ENCODE results near the gene DISP3.

The DISP3 gene

DNA sequence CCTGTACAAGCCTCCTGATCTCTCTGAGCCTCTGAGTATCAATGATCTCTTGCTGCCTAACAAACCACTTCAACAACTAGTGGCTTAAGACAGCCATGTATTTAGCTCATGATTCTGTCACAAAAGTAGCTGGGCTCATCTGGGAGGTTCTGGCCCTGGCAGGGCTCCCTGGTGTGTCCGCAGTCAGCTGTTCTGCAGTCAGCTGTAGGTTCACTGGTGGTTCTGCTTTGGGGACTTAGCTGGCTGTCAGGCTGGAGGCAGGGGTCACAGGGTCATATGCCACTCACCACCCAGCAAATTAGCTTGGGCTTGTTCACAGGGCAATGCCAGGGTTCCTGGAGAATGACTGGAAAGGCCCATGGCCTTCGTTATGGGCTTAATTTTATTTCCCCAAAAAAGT lies 64.8 kb downstream of the DISP3 start:
- DNase-seq (ENCODE audit: low read depth), result no peak

DNA sequence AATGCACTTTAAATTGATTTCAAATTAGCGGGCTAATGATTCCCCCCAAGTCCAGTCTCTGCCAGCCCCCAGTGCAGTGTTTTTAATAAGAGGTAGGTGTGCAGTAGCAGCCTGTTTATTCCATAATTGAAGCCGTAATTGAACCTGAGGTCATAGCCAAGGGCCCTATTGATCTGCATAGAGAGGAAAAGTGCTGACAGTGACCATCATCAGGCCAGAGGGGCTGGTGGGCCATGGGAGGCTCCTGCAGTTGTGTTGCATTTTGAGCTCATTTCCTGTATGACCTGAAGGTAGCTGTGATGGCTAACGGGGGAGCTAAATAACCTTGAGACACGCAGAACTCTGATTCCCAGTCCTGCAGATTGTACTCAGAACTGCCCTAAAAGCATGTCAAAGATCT lies 67.5 kb downstream of the DISP3 start:
- no peak for DNase-seq (ENCODE audit: low read depth)

DNA sequence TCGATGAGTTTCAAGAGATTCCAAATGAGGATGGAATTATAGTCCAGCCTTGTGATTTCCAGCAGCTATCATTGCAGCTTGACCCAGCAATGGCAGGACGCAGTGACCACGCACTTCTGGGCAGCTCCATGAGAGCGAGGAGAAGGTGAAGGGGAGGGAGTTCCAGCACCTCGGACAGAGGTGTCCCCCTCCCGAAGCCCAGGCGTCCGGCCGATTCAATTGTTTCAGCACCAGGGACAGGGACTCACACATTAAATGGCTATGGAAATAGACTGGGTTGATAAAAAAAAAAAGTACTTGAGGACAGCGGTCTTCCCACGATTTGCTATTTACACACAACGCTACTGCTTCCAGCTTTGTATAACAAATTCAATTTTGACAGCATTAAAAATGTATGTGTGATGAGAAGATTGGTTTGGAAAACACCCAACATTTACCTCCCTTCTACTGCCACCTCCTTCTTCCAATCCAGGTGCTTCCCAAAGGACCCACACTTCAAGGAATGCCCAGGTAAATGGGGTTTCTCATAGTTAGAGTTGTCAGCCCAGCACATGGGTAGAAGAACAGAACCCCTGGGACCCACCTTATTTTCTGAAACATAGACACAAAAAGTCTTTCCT lies 71.8 kb downstream of the DISP3 start:
- DNase-seq (ENCODE audit: low read depth), result no peak

DNA sequence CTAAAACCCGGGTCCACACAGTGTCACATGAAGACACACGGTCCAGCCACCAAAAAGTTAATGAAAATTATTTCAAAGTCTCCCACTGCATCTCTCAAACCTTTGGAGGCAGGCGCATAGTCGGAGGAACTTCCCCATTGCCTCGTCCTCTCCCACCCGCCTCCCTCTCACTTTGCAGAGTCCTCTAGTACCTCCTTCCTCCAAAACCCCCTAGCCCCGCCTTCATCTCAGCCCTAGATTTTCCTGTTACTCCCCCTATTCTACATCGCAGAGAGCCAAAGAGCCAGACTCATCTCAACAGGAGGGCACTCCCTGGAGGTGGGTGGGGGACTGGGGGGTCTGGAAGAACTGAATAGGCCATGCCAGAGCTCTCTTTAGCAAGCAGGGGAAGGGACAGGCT lies 79.3 kb downstream of the DISP3 start:
- DNase-seq (ENCODE audit: low read depth), result no peak

DNA sequence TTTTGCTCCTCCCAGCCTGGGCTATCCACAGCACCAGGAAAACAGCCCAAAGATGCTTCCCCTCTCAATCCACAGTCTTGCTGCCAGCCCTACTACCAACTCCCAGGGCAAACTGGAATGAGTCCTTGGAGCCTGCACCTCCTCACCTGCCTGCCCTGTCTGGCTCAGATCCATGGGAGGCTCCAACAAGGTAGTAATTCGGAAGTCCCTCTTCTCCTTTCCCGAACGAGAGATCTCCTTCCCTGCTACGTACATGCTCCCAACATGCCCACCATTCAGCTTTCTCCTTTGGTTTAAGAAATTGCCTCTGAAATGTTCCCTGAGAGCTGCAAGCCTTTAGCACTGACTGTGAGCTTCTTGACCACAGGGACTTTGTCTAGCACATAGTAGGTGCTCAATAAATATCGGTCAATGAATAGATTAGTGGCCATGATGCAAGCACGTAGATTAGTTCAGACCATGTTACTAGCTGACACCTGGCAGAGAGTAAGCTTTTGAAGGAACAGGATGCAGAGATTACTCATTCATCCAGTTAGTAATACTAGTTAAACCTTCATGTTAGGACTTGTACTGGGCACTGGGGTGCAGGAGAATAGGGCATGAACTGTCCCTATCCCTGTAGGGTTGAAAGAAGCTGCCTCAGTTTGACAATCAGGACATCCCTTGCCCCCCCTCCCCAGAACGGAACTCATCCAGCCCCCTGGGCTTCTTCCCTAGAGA lies 80.1 kb downstream of the DISP3 start:
- no peak for DNase-seq (ENCODE audit: low read depth)

DNA sequence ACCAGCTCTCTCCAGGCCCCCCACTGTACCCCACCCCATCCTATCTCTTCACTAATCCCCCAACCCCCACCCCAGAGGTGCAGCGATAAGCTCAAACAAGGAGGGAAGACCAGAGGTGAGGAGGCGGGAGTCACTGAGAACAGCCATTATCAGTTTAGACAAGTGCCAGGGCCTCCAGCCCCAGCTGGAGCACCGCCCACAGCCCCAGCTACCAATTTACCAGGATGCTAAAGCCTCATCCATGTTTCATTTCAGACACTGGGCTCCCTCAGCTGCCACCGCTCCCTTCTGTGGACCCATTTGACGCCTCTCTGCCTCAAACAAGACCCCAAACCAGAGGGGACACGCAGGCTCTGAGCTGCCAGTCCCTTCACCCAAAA lies 80.6 kb downstream of the DISP3 start:
- DNase-seq (ENCODE audit: low read depth), result no peak

DNA sequence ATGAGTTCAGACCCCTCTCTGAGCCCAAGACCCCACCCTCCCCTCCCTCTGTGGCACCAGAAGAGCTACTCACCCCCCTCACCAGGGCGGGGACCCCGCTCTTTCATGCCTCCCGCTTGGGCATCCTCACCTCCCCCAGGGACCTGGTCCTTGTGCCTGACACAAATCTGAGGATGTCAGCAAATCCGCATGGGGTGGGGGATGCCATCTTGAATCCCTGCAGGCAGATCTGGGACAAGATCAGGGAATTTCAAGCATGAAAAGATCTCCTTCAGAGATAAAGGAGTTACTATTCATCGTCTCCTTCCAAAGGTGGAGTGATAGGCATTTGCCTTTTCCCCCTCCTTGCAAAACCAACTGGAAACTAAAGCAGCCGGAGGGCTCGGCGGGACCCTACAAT lies 81.1 kb downstream of the DISP3 start:
- no peak for DNase-seq (ENCODE audit: low read depth)

DNA sequence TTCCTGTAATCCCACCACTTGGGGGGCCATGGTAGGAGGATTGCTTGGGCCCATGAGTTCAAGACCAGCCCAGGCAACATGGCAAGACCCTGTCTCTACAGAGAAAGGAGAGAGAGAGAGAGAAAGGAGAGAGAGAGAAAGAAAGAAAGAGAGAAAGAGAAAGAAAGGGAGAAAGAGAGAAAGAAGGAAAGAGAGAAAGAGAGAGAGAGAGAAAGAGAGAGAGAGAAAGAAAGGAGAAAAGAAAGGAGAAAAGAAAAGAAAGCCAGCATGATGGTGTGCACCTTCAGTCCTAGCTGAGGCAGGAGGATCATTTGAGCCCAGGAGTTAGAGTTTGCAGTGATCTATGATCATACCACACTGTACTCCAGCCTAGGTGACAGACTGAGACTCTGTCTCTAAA lies 82.8 kb downstream of the DISP3 start:
- no peak for DNase-seq (ENCODE audit: low read depth)

DNA sequence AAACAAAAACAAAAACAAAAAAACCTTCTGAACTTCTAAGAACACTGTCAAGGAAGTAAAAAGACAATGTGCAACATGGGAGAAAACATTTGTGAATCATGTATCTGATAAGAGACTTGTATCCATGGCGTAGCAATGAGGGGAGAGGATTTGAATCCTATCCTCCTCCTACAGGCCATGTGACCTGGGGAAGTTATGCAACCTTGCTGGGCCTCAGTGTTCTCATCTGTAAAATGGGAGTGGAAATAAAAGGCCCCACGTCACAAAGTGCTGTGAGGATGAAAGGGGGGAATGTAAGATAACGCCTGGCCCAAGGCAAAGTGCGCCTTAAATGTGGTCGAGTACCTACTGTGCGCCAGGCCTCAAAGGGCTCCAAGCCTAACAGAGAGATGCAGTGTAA lies 83.7 kb downstream of the DISP3 start:
- no peak for DNase-seq (ENCODE audit: low read depth)

DNA sequence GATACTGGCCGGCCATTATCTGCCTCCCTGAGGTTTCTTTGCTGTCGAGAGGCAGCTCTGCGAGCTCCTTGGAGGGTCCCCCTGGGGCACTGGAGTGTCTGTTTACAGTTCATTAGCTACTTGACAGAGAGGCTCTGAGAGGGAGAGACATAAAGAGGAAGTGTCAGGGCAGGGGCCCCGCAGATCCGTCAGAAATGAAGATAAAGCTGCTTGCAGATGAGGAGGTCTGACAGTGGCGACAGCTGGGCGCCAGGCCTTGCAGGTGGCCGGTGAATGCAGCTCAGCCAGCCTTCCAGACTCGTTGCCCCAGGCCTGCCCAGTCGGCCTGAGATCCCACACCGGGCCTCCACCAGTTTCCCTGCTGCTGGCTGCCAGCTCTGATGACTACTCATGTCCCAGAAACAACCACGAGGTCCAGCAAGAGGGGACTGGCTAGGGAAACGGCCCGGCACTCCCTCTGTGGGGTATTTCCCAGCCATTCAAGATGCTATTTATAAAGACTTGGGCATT lies 84.7 kb downstream of the DISP3 start:
- no peak for DNase-seq (ENCODE audit: low read depth)

DNA sequence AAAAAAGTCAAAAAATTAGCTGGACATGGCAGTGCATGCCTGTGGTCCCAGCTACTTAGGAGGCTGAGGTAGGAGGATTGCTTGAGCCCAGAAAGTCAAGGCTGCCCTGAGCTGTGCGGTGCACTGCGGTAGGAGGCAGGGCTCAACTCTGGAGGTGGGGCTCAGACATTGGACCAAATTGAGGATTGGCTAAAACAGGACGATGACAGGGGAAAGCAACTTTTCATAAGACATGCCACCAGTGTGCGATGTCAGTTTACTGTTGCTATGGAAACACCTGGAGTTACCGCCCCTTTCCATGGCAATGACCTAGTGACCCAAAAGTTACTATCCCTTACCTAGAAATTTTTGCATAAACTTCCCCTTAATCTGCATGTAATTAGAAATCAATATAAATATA lies 85.3 kb downstream of the DISP3 start:
- DNase-seq (ENCODE audit: low read depth), result no peak

DNA sequence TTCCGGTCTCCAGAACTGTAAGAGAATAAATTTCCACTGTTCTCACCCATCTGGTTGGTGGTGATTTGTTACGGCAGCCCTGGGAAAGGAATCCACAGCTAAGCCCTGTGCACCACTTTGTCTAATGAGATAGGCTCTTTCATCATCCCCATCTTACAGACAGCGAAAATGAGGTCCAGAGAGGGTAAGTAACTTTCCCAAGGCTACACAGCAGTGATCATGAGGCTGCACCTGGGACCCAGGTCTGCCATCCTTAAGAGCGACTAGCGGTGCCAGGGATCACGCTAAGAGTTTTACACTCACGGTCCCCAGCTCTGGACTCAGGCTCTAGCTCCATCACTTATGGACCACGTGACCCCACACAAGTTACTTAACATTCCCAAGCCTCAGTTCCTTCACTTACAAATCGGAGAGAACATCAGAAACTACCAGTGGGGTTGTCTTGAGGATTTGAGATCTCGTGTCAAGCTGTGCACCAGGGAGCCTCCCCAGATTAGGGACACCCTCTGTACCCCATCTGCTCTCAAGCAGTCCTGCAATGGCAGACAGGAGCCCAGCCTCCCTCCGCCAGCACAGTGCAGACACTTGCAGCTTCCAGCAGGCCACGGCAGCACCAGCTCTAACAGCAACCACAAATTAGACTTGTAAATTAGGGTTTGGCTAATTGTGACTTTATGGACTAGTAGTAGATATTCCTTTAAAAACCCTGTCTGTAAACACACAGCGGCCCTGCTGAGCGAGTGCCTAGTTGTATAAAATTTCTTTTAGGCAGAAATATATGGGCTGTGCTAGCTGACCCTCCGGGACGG lies 87.3 kb downstream of the DISP3 start:
- DNase-seq (ENCODE audit: low read depth), result no peak

DNA sequence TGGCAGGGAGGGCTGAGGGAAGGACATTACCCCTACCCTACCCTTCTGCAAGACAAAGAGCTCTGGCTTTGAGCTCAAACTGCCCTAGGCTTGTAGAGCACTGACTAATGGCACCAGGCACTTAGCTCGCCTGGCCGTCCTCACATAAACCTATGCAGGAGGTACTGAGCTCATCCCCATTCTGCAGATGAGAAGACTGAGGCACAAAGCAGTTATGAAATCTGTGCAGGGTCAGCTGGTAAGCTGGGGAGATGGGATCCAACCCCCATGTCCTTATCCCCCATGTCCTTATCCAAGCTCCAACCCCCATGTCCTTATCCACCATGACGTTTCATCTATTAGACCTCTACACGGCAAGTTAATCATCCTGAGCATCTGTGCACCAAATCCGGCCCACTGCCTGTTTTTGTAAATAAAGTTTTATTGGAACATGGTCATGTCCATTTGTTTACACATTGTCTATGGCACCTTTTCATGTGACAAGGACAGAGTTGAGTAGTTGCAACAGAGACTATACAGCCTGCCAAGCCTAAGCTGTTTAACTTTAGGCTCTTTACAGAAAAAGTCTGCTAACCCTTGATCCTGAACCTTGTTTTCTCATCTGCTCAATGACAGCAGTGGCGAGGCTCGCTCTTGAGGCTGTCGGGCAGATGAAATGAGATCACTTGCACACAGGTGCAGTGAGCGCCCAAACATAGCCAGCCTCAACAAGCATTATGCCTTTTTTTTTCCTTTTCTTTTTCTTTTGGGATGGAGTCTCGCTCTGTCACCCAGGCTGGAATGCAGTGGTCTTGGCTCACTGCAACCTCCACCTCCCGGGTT lies 88.5 kb downstream of the DISP3 start:
- no peak for DNase-seq (ENCODE audit: low read depth)

DNA sequence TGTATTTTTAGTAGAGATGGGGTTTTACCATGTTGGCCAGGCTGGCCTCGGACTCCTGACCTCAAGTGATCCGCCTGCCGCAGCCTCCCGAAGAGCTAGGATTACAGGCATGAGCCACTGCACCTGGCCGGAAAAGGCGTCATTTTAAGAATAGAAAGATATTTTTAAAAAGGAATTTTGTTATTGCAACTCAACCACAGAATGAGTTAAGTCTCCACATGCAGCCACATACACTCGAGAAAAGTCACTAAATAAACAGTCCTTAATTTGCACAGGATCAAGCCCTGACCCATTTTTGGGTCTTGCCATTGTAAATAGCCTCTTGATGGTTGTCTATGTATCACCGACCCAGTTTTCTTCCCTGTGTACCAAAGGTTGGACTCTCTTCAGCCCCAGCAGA lies 89.7 kb downstream of the DISP3 start:
- no peak for DNase-seq (ENCODE audit: low read depth)

DNA sequence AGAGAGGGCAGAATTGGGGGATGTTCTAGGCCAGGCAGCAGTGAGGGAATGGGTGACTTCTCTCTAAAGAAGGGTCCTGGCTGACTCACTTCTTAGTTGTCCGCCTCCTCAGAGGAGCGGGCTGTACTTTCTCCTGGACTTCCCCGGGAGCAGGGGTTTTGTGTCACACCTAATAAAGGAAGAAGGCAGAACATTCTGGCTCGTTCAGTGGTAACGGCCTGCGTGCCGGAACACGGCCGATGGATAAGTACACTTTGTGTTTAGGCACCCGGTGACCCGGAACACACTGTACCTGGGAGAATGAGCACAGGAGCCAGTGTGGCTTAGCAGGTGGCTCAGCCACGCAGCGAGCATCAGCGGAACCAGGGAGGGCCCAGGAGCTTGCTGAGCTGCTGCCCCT lies 90.6 kb downstream of the DISP3 start:
- no peak for DNase-seq (ENCODE audit: low read depth)

DNA sequence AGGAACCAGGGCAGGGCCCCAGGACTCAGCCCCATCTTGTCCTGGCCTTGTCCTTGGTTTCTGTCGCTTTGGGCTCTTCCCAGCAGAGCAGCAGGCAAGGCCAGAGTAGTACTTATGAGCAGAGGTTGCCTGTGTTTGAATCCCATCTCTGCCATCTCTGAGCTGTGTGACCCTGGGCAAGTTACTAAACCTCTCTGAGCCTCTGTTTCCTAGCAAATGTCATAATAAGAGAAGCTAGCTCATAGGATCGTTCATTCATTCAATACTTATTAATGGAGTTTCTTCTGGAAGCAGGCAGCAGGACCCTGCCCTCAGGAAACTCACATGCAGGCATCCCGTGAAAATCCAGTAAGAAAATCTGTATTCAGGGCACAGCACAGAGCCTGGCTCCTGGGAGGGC lies 91.0 kb downstream of the DISP3 start:
- no peak for DNase-seq (ENCODE audit: low read depth)

DNA sequence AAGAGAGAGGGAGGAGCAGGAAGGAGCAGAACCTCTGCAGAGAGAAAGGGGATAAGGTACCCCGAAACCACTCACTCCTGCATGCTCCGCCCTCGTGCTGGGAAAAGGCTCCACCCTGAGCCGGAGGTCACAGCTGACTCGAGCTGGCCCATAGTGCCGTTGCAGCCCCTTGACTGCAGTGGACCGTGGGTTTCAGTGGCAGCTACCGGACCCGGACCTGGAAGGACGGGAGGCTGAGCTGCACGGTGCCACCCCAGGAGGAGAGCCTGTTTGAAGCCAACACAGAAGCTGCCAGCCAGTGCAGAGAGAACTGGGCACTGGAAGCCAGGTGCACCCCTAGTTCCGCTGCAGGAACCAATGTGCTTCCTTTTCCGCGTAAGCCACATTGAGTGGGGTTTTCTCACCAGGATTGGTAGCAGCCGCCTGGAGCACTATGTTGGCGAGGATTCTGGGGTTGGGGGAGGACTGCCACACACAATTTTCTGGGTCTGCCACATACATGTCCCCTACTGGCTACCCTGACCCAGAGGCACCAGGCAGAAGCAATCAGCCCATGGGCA lies 91.9 kb downstream of the DISP3 start:
- no peak for DNase-seq (ENCODE audit: low read depth)

DNA sequence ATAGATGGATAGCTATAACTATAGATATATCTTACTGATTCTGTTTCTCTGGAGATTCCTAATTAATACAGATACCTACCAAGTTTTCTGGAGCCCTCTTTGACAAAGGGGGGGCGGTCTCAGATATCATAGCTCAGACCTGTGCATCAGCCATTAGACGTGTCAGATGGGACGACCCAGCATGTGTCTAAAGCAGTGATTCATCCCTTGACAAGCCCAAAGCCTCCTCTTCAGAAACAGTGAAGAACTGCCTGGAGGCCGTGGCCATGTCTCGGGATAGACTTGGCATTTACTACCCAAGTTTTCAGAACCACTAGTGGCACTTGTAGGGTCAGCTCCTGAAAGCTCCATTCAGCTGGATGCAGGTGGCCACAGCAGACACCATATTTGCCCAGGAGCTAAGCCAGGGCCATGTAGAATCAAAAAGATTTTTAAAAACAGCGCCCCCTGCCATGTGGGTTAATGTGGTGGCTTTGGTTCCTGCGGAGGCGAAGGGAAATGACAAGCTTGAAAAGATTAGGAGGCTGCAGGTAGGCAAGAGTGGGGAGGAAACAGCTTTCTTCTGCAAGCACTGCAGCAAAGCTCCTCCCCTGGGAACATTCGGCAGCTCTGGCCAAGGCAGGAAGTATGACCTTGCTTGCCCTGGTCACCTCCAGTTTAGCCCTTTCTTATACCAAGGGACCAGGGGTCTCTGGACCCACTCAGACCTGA lies 93.1 kb downstream of the DISP3 start:
- no peak for DNase-seq (ENCODE audit: low read depth)

DNA sequence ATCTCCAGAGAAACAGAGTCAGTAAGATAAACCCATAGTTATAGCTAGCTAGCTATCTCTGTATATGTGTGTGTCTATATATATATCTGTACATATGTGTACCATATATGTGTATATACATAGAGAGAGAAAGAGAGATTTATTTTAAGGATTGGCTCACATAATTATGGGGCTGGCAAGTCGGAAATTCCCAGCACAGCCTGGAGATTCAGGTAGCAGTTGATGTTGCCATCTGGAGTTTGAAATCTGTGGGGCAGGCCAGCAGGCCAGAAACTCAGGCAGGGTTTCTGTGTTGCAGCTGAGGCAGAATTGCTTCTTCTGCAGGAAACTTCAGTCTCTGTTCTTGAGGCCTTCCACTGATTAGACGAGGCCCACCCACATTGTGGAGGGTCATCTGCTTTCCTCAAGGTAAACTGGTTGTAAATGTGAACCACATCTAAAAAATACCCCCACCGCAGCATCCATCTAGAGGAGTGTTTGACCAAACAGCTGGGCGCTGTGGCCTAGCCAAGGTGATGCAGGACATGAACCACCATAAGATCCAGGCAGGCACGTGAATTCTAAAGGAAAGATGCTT lies 94.2 kb downstream of the DISP3 start:
- DNase-seq (ENCODE audit: low read depth), result no peak

DNA sequence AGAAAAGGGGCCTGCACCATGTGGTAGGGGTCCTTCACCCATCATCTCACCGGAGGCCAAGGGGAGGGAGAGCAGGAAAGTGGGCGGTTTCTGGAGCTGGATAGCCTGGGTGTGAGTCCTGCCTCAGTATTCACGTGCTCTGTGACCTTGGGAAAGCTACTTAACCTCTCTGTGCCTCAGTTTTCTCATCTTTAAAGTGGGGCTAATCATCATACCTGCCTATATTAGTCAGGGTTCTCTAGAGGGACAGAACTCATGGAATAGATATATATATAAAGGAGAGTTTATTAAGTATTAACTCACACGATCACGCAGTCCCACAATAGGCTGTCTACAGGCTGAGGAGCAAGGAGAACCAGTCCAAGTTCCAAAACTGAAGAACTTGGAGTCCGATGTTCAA lies 96.6 kb downstream of the DISP3 start:
- DNase-seq (ENCODE audit: low read depth), result no peak

All from stimulated activated CD8-positive, alpha-beta memory T cell treated with anti-CD3 and anti-CD28 coated beads, Interleukin-12 subunit alpha, Interleukin-12 subunit beta, amount 100 ng/mL, for 1 hour (primary cell).